OCI-M2 (cell line): Measurements from ENCODE around the gene CD300E.

Experiments
- DNase-seq: peaks from one replicate; lab custom pipeline; 2025; ENCODE audit not compliant: unreplicated experiment; lab: John Stamatoyannopoulos, UW

The CD300E gene

GRCh38 chr17:74569020-74570003, 54.2 kb downstream of the CD300E start:
- no peak for DNase-seq

DNA sequence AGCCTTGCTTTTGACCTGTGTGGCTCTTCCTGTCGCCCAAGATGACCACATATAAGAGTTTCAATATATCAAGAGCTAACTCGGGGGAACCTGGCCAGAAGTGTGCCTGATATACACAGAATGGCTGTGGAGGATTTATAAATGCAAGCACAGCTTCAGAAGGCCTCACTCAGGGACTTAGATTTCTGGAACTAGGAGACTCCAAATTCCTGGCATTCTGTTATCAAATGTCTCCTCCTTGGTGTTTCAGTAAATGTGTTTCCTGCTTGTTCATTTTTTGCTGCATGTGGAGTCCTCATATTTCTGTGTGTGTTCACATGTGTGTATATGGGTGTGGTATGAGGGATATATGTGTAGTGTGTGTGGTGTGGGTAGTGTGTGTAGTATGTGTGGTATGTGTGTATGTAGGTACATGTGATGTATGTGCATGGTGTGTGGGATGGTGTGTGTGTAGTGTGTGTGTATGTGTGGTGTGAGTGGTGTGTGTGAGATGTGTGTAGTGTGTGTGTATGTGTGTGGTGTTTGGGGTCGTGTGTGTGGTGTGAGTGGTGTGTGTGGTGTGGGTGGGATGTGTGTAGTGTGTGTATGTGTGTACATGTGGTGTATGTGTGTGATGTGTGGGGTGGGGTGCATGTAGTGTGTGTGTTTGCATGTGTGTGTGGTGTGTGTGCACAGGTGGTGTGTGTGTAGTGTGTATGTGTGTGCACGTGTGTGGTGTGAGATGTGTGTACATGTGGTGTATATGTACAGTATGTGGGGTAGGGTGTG, 55.2 kb downstream of the CD300E start:
- no peak for DNase-seq

GRCh38 chr17:74567397-74567796, 56.1 kb downstream of the CD300E start, which contains the start of gene CD300H:
Gene CD300H (minus strand): TSS chr17:74567509.
- no peak for DNase-seq

- DNase-seq = no peak
Observed at GRCh38 chr17:74566132-74566753, 57.3 kb downstream of the CD300E start.

GRCh38 chr17:74565126-74565525, 58.4 kb downstream of the CD300E start:
- no peak for DNase-seq

DNA sequence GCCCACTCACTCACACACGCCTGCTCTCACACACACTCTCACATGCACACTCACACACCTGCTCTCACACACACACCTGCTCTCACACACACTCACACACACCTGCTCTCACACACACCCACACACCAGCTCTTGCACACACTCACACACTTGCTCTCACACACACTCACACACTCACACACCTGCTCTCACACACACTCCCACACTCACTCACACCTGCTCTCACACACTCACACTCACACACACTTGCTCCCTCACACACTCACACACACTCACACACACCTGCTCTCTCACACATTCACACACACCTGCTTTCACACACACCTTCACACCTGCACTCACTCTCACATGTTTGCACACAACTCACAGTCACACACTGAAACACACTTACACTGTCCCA, 60.2 kb downstream of the CD300E start:
- no peak for DNase-seq

DNA sequence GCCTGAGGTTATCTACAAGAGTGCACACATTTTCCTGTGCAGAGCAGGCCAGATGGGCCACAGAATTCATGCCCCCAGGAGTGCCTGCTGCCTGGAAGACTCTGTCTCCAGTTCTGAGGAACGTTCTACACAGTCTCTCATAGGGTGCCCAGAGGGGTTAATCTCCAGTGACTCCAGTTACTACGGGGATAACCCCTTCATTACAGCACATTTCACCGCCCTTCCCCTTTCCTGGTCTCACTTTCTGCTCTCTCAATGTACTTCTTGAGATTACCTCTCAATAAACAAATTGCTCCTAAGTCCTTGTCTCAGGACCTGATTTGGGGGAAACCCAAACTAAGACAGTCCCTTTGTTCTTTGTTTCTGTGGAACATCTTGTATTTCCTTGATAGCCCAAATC, 62.0 kb downstream of the CD300E start:
- DNase-seq = no peak
